ENCODE data around the gene MRC2.
A peak's percentile ranks its signal among the peaks of the same experiment; 100 is the strongest.
"Not testable (repeated sequence)": the region's sequence is repeated elsewhere in the genome, so short reads cannot be mapped to it uniquely, and the experiment has no call there.

MRC2 gene

DNA sequence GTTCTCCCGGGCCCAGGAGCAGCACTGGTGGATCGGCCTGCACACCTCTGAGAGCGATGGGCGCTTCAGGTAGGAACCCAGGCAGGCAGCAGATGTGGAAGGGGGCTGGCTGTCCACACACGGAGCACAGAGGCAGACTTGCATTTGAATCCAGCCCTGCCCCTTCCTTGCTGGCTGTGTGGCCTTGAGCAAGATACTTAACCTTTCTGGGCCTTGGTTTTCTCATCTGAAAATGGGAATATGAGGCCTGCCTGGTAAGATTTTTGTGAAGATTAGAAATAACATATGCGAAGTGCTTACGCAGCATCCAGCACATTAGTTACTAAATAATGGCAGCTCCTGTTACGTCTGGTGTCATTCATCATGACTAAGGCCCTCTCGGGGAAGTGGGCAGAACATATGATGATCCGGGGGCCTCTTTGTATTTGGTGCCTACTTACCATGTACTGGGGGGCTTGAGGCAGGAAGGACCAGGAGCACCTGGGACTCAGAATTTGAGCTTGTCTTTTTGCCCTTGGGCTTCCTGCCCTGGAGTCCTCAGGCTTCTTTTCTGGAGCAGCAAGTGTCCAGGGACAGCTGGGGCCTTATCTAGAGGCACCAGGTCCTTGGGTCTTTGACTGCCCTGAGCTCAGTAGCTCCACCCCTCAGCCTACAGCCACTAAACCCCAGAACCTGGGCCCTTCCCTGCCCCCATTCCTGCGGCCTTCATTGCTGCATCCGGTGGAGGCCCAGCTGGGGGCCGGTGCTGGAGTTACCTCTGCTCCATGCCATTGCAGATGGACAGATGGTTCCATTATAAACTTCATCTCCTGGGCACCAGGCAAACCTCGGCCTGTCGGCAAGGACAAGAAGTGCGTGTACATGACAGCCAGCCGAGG, 53.8 kb downstream of the MRC2 start:
- no peak for DNase-seq (ENCODE audit: low spot score)

DNA sequence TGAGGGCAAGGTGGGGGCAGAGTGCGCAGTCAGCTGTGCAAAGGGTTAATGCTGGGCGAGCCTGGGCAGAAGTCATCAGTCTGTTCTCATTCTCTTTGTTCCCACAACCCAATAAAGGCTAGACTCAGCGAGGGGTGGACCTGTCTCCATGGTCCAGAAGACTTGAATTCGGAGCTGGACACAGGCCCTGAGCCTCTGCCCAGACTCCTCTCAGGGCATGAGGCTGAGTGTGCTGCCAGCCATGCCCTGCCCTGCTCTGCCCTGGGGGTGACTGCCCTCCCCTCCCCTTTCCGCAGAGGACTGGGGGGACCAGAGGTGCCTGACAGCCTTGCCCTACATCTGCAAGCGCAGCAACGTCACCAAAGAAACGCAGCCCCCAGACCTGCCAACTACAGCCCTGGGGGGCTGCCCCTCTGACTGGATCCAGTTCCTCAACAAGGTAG, 54.5 kb downstream of the MRC2 start:
- no peak for DNase-seq (ENCODE audit: low spot score)

DNA sequence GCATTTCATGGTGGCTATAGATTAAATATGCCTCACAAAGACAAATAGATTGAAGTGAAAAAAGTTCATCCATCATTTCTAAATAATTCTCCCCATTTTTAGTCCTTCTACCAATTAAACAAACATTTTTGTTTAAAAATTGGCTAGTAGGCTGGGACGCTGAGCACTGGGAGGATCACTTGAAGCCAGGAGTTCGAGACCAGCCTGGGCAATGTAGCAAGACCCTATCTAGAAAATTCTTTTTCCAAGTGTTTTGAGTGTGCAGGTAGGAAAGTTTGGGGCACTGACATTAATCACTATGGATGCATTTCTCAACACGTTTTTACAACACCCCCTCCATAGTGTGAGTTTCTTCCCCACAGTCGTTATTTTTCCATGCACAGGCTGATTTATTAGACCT, 56.7 kb downstream of the MRC2 start:
- no peak for DNase-seq (ENCODE audit: low spot score)

DNA sequence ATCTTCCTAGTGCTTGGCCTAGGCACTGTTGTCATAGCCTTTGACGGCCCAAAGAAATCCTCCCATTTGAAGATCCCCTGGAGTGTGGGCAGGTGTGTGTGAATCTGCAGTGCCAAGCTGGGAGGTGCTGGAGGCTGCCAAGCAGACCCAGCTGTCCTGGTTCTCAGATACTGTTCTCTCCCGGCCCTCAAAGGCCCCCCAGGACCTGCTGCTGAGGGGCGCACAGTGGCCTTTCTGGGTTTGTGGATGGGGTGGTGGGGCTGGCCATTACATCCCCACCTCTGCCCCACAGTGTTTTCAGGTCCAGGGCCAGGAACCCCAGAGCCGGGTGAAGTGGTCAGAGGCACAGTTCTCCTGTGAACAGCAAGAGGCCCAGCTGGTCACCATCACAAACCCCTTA, 60.5 kb downstream of the MRC2 start:
- DNase-seq (ENCODE audit: low spot score), result no peak

DNA sequence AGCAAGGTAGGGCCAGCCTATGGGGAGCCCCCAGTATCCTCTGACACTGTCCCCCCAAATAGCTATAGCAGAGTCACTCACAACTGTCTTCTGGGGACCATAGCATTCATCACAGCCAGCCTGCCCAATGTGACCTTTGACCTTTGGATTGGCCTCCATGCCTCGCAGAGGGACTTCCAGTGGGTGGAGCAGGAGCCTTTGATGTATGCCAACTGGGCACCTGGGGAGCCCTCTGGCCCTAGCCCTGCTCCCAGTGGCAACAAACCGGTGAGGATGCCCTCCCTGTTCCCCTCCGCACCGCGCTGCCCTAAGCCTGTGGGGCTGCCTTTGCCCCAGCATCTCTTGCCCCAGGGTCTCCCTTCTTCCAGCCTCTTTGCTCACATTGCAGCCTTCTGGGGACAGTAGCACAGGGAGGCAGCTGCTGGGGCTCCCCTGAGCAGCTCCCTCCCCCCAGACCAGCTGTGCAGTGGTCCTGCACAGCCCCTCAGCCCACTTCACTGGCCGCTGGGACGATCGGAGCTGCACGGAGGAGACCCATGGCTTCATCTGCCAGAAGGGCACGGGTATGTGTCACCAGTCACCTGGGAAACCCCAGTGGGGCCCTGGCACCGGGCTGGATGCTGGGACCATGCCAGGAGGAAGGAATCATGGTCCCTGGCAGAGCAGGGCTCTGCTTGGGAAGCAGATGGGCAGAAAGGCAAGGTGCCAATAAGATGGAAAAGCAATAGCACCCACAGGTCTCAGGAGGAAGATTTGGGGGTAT, 61.1 kb downstream of the MRC2 start:
- no peak for DNase-seq (ENCODE audit: low spot score)

DNA sequence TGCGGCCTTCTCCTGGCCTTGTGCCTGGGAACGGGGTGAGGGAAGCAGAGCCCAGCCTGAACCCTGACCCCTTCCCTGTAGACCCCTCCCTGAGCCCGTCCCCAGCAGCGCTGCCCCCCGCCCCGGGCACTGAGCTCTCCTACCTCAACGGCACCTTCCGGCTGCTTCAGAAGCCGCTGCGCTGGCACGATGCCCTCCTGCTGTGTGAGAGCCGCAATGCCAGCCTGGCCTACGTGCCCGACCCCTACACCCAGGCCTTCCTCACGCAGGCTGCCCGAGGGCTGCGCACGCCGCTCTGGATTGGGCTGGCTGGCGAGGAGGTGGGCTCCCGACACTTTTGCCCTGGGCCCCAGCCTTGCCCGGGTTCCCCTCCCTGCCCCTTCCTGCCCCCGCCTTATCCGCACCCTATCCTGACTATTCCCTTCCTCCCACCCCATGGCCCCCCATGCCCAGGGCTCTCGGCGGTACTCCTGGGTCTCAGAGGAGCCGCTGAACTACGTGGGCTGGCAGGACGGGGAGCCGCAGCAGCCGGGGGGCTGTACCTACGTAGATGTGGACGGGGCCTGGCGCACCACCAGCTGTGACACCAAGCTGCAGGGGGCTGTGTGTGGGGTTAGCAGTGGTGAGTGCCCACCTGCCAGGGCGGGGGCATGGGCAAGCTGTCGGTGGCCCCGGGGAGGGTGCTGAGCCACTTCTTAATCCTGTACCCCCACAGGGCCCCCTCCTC, 62.1 kb downstream of the MRC2 start:
- no peak for DNase-seq (ENCODE audit: low spot score)

DNA sequence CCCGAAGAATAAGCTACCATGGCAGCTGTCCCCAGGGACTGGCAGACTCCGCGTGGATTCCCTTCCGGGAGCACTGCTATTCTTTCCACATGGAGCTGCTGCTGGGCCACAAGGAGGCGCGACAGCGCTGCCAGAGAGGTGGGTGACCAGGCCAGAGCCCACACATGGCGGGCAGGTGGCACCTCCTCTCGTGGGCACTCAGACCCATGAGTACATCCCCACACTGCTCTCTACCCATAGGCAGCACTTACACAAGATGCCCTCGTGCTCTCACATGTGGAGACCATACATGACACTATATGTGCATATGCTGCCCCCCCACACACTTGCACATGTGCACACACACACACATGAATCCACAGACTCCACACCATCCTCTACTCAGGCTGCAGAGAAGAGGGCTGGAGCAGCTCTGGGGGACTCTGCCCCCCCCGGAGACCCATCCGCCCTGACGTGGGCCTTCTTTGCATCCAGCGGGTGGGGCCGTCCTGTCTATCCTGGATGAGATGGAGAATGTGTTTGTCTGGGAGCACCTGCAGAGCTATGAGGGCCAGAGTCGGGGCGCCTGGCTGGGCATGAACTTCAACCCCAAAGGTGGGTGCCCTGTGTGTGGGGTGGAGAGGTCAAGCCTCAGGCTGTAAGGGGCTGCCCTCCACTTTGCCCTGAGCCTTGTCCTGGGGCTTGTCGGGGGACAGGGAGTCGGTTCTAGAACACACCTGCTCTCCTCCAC, 62.9 kb downstream of the MRC2 start:
- DNase-seq (ENCODE audit: low spot score), result no peak

DNA sequence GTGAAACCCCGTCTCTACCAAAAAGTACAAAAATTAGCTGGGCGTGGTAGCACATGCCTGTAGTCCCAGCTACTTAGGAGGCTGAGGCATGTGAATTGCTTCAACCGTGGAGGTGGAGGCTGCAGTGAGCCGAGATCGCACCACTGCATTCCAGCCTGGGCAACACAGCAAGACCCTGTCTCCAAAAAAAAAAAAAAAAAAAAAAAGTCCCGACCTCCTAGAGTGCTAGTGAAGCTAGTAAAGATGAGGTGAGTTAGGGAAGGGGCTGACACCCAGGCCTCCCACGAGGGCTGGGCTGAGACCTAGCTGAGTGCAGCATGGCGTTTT, 64.1 kb downstream of the MRC2 start:
- not testable (repeated sequence) for DNase-seq (ENCODE audit: low spot score)

DNA sequence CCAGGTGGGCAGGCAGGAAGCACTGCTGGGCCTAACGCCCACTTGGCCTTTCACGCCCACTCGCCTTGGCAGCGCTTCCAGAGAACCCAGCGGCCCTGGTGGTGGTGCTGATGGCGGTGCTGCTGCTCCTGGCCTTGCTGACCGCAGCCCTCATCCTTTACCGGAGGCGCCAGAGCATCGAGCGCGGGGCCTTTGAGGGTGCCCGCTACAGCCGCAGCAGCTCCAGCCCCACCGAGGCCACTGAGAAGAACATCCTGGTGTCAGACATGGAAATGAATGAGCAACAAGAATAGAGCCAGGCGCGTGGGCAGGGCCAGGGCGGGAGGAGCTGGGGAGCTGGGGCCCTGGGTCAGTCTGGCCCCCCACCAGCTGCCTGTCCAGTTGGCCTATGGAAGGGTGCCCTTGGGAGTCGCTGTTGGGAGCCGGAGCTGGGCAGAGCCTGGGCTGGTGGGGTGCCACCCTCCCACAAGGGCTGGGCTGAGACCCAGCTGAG, 64.7 kb downstream of the MRC2 start:
- DNase-seq (ENCODE audit: low spot score), result no peak

DNA sequence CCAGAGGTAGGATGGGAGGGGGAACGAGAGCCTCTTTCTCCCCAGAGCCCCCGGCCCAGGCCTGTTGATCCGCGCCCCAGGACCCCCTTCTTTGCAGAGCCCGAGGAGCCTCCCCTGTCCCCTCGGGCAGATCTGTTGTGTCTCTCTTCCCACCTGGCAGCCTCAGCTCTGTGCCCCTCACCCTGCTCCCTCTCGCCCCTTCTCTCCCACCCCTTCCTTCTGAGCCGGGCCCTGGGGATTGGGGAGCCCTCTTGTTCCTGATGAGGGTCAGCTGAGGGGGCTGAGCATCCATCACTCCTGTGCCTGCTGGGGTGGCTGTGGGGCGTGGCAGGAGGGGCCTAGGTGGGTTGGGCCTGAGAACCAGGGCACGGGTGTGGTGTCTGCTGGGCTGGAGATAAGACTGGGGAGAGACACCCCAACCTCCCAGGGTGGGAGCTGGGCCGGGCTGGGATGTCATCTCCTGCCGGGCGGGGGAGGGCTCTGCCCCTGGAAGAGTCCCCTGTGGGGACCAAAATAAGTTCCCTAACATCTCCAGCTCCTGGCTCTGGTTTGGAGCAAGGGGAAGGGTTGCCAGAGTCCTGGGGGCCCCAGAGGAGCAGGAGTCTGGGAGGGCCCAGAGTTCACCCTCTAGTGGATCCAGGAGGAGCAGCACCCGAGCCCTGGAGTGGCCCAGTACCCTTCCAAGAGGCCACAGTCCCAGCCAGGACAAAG, 65.4 kb downstream of the MRC2 start:
- peak; percentile 79 for DNase-seq (ENCODE audit: low spot score)

DNA sequence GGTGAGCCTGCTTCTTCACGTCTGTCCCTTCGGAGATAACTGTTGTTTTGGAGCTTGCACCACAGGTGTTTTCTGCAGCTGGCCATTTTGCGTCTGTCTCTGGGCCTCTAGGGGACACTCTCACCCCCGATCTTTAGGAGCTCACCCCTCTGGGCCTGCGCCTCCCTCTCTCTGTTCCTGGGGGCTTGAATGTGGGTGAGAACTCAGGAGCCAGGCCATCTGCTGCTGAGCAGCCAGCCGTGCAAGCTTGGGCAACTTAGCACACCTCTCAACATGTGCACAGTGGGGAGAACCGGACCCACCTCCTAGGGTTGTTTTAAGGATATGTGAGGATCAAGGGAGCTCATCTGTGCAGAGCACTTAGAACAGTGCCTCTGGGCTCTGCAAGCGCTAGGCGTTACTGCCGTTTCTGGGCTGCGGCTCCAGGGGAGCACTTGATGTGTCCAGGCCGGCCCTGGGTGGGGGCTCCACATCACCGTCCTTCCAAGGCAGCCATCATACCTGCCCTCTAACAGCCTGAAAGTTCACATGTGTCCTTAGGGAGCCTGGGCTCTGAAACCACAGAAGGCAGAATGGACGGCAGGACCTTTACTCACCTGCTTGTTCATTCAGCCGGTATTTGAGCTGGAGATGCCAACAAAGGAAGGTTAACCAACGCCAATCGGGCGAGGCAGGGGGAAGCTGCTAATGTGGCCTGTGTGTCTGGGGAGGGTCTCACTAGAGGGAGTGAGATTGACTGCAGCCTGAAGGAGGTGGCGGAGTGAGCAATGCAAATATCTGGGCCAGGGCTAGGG, 66.3 kb downstream of the MRC2 start:
- no peak for DNase-seq (ENCODE audit: low spot score)

DNA sequence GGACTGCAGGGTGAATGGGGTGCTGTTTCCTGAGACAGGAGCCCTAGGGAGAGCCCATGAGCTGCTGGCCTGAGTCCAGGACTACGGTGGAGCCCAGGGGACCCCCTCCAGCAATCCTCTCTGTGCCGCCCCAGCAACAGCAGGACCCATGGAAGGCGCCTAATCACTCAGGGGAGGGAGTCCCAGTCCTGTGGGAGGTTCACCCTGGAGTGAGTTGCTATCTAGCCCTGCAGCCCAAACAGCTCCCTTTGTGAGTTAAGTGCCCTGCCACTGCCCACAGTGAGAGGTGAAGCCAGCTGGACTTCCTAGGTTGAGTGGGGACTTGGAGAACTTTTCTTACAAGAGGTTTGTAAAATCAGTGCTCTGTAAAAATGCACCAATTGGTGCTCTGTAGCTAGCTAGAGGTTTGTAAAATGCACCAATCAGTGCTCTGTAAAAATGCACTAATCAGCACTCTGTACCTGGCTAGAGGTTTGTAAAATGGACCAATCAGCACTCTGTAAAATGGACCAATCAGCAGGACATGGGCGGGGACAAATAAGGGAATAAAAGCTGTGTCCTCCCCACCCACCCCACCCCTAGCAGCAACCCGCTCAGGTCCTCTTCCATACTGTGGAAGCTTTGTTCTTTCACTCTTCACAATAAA, 67.7 kb downstream of the MRC2 start:
- not testable (repeated sequence) for DNase-seq (ENCODE audit: low spot score)

DNA sequence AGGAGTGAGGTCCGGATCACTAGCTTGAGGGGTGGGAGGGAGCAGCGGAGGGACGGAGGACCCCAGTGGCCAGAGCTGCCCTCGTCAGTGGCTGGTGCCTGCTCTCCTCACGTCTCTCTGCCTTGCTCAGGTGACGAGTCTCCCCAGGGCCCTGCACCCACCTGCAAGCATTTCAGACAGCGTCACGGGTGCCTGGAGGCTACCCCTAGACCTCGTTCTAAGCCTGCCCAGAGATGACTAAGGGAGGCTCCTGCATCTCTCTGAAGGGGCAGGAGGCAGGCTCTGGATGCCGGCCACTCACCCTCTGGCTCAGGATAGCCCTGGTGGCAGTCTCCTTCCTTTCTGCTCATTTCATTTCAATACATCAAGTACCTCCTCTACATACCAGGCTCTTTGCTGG, 68.8 kb downstream of the MRC2 start:
- DNase-seq (ENCODE audit: low spot score), result no peak

DNA sequence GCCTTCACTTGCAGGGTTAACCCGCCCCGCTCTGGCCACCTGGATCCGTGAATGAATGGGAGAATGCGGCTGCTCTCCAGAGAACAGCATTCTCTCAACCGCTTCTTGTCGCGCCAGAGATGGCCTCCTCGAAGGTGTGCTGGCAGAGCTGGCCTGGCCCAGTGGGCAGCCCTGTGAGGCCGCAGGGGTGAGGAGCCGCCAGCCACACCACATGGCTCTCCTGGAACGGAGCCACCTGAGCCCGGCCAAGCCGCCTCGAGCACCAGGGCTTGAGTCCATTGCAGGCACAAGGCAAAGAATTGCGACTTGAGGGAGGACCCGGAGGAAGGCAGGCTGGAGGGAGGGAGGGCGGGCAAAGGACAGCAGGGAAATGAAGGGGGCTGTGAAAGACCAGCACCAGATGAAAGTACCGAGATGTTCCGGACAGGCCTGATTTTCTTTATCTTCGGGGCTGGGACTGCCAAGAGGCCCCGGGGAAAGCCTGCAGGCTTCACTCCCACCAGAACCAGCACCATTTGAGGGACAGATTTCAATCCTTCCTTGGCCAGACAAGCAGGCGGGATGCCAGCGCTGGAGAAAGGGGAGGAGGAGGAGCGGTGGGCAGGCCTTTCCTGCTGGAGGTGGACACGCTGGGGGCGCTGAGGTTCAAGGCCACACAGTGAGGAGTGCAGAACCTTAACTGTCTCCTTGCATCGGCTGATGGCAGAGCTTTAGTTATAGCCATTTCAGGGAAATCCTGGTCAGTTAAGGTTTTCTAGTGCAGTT, 69.4 kb downstream of the MRC2 start:
- no peak for DNase-seq (ENCODE audit: low spot score)

DNA sequence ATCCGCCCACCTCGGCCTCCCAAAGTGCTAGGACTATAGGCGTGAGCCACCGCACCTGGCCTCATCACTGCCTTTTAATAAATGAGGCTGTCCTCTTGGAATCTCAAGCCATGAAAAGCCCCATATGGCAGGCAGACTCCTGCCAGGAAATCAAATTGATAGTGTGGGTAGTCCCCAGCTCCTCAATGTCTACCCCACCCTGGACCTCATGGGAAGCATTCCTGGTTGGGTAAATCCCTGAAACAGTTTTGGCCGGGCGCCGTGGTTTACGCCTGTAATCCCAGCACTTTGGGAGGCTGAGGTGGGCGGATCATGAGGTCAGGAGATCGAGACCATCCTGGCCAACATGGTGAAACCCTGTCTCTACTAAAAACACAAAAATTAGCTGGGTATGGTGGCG, 71.0 kb downstream of the MRC2 start:
- DNase-seq (ENCODE audit: low spot score), result not testable (repeated sequence)

DNA sequence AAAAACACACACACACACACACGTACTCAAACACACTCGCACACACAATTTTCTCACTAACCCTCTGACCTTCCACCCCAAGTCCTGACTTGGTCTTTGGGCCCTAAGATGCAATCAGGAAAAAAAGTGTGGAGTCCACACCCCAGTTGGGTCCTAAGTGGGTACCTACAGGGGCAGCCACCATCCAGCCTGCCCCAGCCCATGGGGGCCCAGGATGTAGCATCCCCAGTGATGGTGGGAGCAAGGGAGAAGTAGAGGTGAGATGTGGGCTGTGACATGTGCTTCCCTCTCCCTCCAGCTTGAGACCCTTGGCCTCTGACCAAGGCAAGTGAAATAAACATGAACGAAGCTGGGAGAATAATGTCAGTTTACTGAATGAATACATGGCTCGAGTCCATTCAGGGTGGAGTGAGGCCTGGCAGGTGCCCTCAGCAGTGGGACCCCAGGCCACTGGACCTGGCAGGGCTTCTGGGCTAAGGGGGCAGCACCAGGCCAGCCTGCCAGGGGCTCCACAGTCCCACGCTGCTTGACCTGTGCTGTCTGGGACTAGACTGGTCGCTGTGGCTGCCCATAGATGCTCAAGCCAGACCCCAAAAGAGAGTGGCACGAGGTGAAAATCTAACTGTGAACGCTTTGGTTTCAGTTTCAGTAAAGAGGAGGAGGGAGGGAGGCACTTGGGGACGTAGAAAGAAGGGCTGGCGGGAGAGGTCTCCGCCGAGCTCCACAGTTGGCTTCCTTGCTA, 73.7 kb downstream of the MRC2 start:
- no peak for DNase-seq (ENCODE audit: low spot score)

DNA sequence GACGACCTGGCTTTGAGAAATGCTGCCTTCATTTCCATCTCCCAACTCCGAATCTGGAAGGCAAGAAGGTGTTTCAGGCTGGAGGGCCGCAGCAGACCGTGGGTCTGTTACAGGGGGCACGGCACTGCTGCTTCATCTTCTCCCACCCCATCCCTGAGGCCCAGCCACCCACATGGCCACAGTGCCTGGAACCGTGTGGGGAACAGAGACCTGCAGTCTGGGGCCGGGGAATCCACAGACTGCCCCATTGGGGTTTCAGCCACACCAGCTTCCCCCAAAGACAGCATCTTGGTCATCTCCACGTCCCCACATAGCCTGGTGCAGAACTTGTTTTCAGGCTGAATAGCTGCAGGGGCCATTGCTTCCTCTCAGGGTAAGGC, 74.2 kb downstream of the MRC2 start:
- no peak for DNase-seq (ENCODE audit: low spot score)

DNA sequence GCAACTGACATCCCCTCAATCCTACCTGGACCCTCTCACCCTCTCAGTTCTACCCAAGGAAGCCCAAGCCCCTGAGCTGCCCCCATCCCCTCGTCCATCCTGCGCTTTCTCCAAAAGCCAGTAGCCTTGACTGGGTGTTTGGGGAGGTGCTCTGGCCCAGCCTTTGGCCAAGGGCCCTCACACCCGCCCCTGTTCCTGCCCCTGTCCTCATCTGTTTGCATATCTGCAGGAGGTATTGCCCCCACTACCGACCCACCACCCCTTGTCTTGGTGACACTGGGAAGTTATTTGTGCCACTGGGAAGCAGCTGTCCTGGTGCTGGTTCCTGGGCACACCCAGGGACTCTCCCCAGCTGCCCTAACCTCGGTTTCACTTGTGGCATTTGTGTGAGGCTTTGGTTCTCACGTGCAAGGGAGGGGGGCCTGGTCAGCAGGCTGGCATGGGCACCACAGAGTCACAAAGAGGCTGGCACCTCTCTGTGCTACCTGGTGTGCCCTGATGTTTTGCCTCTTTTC, 75.3 kb downstream of the MRC2 start:
- no peak for DNase-seq (ENCODE audit: low spot score)

Measured in iPS-NIHi11 (cell line).